PC-9 (cell line): ENCODE results near the gene TOMM20.

Source experiments
- CTCF ChIP-seq: fragments of 200-600 bp; sonication (generic); conservative IDR thresholded peaks from 2 replicates; pipeline ENCODE4 v1.6.1; 2017; ENCODE audit warnings: mixed run types, antibody characterized with exemption, mild to moderate bottlenecking, moderate library complexity
- EZH2 ChIP-seq: fragments of 200-600 bp; sonication (generic); IDR thresholded peaks from 2 replicates; pipeline ENCODE4 v1.8.0; 2017; ENCODE audit warnings: antibody characterized with exemption, low read depth

- no peak for TF ChIP-seq CTCF
- no peak for TF ChIP-seq EZH2
These were observed 28.1 kb upstream of the TOMM20 start for GRCh38 chr1:235156740-235157139.
